Measurements from ENCODE around the gene PAFAH2. TPM values are rescaled to one million over a fixed set of nuclear protein-coding genes. Genes with fewer than 3 reads are reported as not detected.

Gene PAFAH2
- 8.3 and 13.9 TPM in 2 replicates for total RNA-seq

GRCh38 chr1:25997828-25998761, at the start of gene PAFAH2:
Gene PAFAH2, minus strand, starts transcription at chr1:25998063. Its CDS starts 7,247 bp downstream, at chr1:25990816.

GRCh38 chr1:26045722-26046245, 47.9 kb upstream of the PAFAH2 start, which contains the start of gene SLC30A2:
Gene SLC30A2, minus strand, starts transcription at chr1:26046118. Its CDS starts 222 bp downstream, at chr1:26045896.

GRCh38 chr1:26021647-26022403, 24.0 kb upstream of the PAFAH2 start, which contains the start of gene EXTL1:
Gene EXTL1, plus strand, starts transcription at chr1:26021775. Its CDS starts 872 bp downstream, at chr1:26022647.

Other genes starting within 250 kb of the PAFAH2 start
- gene SELENON, start 197.9 kb downstream of the PAFAH2 start, total RNA-seq: 23.3 and 27.6 TPM in 2 replicates
- gene MTFR1L, start 178.1 kb downstream of the PAFAH2 start, total RNA-seq: 31.3 and 31.5 TPM in 2 replicates
- 0.54 and 0.69 TPM in 2 replicates for gene AUNIP, start 138.6 kb downstream of the PAFAH2 start, total RNA-seq
- gene PAQR7, start 122.4 kb downstream of the PAFAH2 start, total RNA-seq: 14.7 and 18.0 TPM in 2 replicates
- gene STMN1, start 91.6 kb downstream of the PAFAH2 start, total RNA-seq: 123 and 152 TPM in 2 replicates
- gene EXTL1, start 23.7 kb upstream of the PAFAH2 start, total RNA-seq: not detected in 2 replicates
- gene SLC30A2, start 48.1 kb upstream of the PAFAH2 start, total RNA-seq: not detected in 2 replicates
- under 0.01 TPM in 1 of 2 replicates, not detected in the other for gene TRIM63, start 69.6 kb upstream of the PAFAH2 start, total RNA-seq
- 5.9 and 7.4 TPM in 2 replicates for gene PDIK1L, start 113.8 kb upstream of the PAFAH2 start, total RNA-seq
- 5.5 and 6.3 TPM in 2 replicates for gene FAM110D, start 161.0 kb upstream of the PAFAH2 start, total RNA-seq
- not detected in 2 replicates for gene C1orf232, start 170.9 kb upstream of the PAFAH2 start, total RNA-seq
- gene ZNF593, start 171.8 kb upstream of the PAFAH2 start, total RNA-seq: 17.2 and 21.5 TPM in 2 replicates
- 0.11 TPM in 1 of 2 replicates, not detected in the other for gene ZNF593OS, start 173.8 kb upstream of the PAFAH2 start, total RNA-seq
- not detected in 2 replicates for gene CNKSR1, start 179.4 kb upstream of the PAFAH2 start, total RNA-seq
- not detected in 2 replicates for gene CATSPER4, start 192.5 kb upstream of the PAFAH2 start, total RNA-seq
- gene CEP85, start 236.1 kb upstream of the PAFAH2 start, total RNA-seq: 4.4 and 4.9 TPM in 2 replicates